PC-3 (cell line): ENCODE data around the gene PLA2G4D. TPM values are rescaled to one million over a fixed set of nuclear protein-coding genes. Genes with fewer than 3 reads are reported as not detected.

Experiments used
- ATAC-seq: fragments of 200-7000 bp; cut with Tn5 transposase; 2 replicates; pipeline ENCODE4 v1.9.1; 2020; ENCODE audit warnings: mild to moderate bottlenecking, moderate library complexity
- BruUV-seq: library from RNA; stranded (reverse); fragments of 400-500 nt; replicated peaks from 2 replicates; lab custom pipeline; 2021; lab: Mats Ljungman, UMichigan
- CTCF ChIA-PET: fragments of 300-600 bp; sonication (Branson Sonifier 250); formaldehyde crosslinking; loops from one replicate; lab custom pipeline; 2022; ENCODE audit warnings: antibody characterized with exemption; lab: Charles Lee
- POLR2A ChIA-PET: fragments of 300-600 bp; sonication (Branson Sonifier 250); formaldehyde crosslinking; loops from one replicate; lab custom pipeline; 2022; ENCODE audit warnings: antibody characterized with exemption; ENCODE audit not compliant: unreplicated experiment; lab: Charles Lee
- DNase-seq: peaks from one replicate; pipeline ENCODE4 v3.0.0-alpha.2; 2015
- H2AFZ ChIP-seq: fragments of 300-600 bp; sonication (generic); 2 replicates; pipeline ENCODE4 v1.6.0; 2016; ENCODE audit warnings: antibody characterized with exemption, low read length
- H3F3A ChIP-seq: fragments of 300-600 bp; sonication (generic); one replicate; pipeline ENCODE4 v1.6.0; 2017; ENCODE audit warnings: antibody characterized with exemption, low read length, control low read depth, mild to moderate bottlenecking; ENCODE audit not compliant: unreplicated experiment
- H3K27ac ChIP-seq: fragments of 300-600 bp; sonication (generic); 2 replicates; pipeline ENCODE4 v1.5.1; 2016; ENCODE audit warnings: mild to moderate bottlenecking, low read length
- H3K27me3 ChIP-seq: fragments of 300-600 bp; sonication (generic); 2 replicates; pipeline ENCODE4 v1.6.1; 2016; ENCODE audit warnings: low read length, mixed read lengths
- H3K36me3 ChIP-seq: fragments of 300-600 bp; sonication (generic); 2 replicates; pipeline ENCODE4 v1.6.1; 2016; ENCODE audit warnings: low read depth, mixed run types, low read length, mixed read lengths
- H3K4me1 ChIP-seq: fragments of 300-600 bp; sonication (generic); 2 replicates; pipeline ENCODE4 v1.5.1; 2016; ENCODE audit warnings: low read length; ENCODE audit not compliant: insufficient read depth
- H3K4me2 ChIP-seq: fragments of 300-600 bp; sonication (generic); 2 replicates; pipeline ENCODE4 v1.6.0; 2016; ENCODE audit warnings: low read length
- H3K4me3 ChIP-seq: fragments of 300-600 bp; sonication (generic); 2 replicates; pipeline ENCODE4 v1.5.1; 2016; ENCODE audit warnings: mild to moderate bottlenecking, low read length, mixed read lengths
- H3K79me2 ChIP-seq: fragments of 300-600 bp; sonication (generic); 2 replicates; pipeline ENCODE4 v1.6.1; 2017; ENCODE audit warnings: low read length, mixed read lengths
- H3K9ac ChIP-seq: fragments of 300-600 bp; sonication (generic); 2 replicates; pipeline ENCODE4 v1.6.0; 2016; ENCODE audit warnings: mild to moderate bottlenecking, low read length
- H3K9me2 ChIP-seq: fragments of 300-600 bp; sonication (generic); replicated peaks from 2 replicates; pipeline ENCODE4 v1.6.1; 2016; ENCODE audit warnings: mixed run types, low read length, mixed read lengths
- H3K9me3 ChIP-seq: fragments of 300-600 bp; sonication (generic); 2 replicates; pipeline ENCODE4 v1.6.1; 2016; ENCODE audit warnings: low read length, mixed read lengths
- H4K20me1 ChIP-seq: fragments of 300-600 bp; sonication (generic); 2 replicates; pipeline ENCODE4 v1.6.1; 2016; ENCODE audit warnings: low read length, mixed read lengths
- CTCF ChIP-seq: fragments of 300-600 bp; sonication (generic); conservative IDR thresholded peaks from 2 replicates; pipeline ENCODE4 v1.5.1; 2017; ENCODE audit warnings: antibody characterized with exemption, low read depth, mild to moderate bottlenecking, low read length
- EZH2 ChIP-seq: fragments of 300-600 bp; sonication (generic); IDR thresholded peaks from one replicate; pipeline ENCODE4 v1.6.1; 2017; ENCODE audit warnings: antibody characterized with exemption, mild to moderate bottlenecking, low read length; ENCODE audit not compliant: unreplicated experiment
- EZH2phosphoT487 ChIP-seq: fragments of 300-600 bp; sonication (generic); IDR thresholded peaks from 2 replicates; pipeline ENCODE4 v1.6.1; 2018; ENCODE audit warnings: mild to moderate bottlenecking, antibody characterized with exemption, low read length, borderline replicate concordance
- intact Hi-C: fragments of 100-400 bp; cut with micrococcal nuclease; formaldehyde crosslinking; loops from 2 replicates; pipeline ENCODE4 v1.9.0; 2023
- total RNA-seq: library from RNA; depleted of rRNA; stranded (reverse); fragments of >200 nt; gene quantifications from 2 replicates; pipeline ENCODE4 v1.2.3, GENCODE V29; 2014

Gene PLA2G4D
- total RNA-seq, 1 experiment from 2014 or later, result 0.55 TPM

DNA sequence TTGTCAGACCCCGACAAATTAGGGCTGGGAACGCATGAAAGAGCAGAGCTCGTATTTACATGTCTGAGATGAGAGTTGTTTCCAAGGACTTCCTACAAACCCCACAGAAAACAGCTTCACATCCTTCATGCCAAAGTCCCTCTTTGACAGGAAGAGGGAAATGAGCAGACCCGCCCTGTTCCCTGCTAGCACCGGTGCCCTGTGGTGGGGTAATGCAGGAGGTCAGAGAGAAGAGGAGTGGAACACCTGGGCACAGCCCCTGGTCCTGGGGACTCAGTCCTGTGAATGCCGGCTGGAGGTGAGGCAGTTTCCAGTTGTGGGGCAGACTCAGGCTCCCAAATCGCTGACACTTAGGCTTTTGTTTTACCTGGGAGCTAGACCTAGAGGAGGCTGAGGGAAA lies 4.0 kb downstream of the PLA2G4D start:
- Histone ChIP-seq H3K4me3 (no peak overlapping the region), H4K20me1 (no peaks in the 10 kb centered on the region), H3F3A (no peaks in the 10 kb centered on the region), H3K79me2 (no peaks in the 10 kb centered on the region), H3K4me2 (no peak overlapping the region), H3K4me1 (peaks cover 29% of the 10 kb centered on the region), H3K9me2 (no peaks in the 10 kb centered on the region), H3K36me3 (no peaks in the 10 kb centered on the region), H3K9ac (no peak overlapping the region), H2AFZ (no peak overlapping the region), H3K27ac (no peak overlapping the region), H3K27me3 (no peaks in the 10 kb centered on the region), H3K9me3 (no peaks in the 10 kb centered on the region)
- POLR2A ChIA-PET, result no interaction called here
- DNase-seq (no peak), ATAC-seq (no peak)
- TF ChIP-seq EZH2 (no peak), CTCF (no peak), EZH2phosphoT487 (no peak)
- intact Hi-C loops, result no loop called here
- CTCF ChIA-PET, result no interaction called here
- BruUV-seq, result no TSS peak

DNA sequence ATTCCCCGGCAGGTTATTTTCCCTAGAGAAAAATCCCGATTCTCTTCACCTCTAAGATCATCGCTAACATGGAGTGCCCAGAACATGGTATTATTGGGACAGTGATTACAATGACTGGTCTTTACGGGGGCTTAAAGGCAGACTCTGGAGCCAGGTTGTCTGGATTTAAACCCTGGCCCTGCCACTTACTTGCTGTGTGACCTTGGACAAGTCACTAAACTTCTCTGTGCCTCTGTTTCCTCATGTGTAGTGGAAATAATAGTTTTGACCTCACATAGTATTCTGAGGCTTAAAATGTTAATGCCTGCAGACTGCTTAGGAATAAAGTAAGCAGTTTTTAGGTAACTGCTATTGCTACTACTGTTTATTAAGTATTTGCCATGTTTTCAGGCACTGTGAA lies 4.4 kb downstream of the PLA2G4D start:
- no TSS peak for BruUV-seq
- ATAC-seq, result no peak
- no peaks in the 10 kb centered on the region for H3K9me3 ChIP-seq
- peaks cover 33% of the 10 kb centered on the region for H3K4me1 ChIP-seq
- no peaks in the 10 kb centered on the region for H3K36me3 ChIP-seq
- ChIA-PET CTCF (no interaction called here), POLR2A (no interaction called here)
- no peak overlapping the region for H3K4me2 ChIP-seq
- no peak overlapping the region for H3K4me3 ChIP-seq
- TF ChIP-seq EZH2 (no peak), CTCF (no peak), EZH2phosphoT487 (no peak)
- intact Hi-C loops, result no loop called here
- H3F3A ChIP-seq, result no peaks in the 10 kb centered on the region
- no peak overlapping the region for H2AFZ ChIP-seq
- DNase-seq, result no peak
- no peaks in the 10 kb centered on the region for H3K79me2 ChIP-seq
- no peaks in the 10 kb centered on the region for H3K27me3 ChIP-seq
- H3K9me2 ChIP-seq, result no peaks in the 10 kb centered on the region
- H4K20me1 ChIP-seq, result no peaks in the 10 kb centered on the region
- H3K27ac ChIP-seq, result no peak overlapping the region
- H3K9ac ChIP-seq, result no peak overlapping the region

GRCh38 chr15:42088801-42089640 lies 5.3 kb downstream of the PLA2G4D start:
- intact Hi-C loops, result no loop called here

More at GRCh38 chr15:42088801-42089640, 5.3 kb downstream of the PLA2G4D start:
- H3K27me3 ChIP-seq, result no peaks in the 10 kb centered on the region
- no peak for TF ChIP-seq EZH2
- no peak for TF ChIP-seq CTCF
- TF ChIP-seq EZH2phosphoT487, result no peak
- no peaks in the 10 kb centered on the region for H3K9me3 ChIP-seq
- no peaks in the 10 kb centered on the region for H3K36me3 ChIP-seq
- no peak overlapping the region for H3K9ac ChIP-seq
- H3K4me2 ChIP-seq, result no peak overlapping the region
- ChIA-PET CTCF (interaction anchor here (0.6 kb wide), 1 partner anchor 424 kb away, joined by 3 read pairs; no protein-coding TSS in a partner anchor), POLR2A (no interaction called here)
- H4K20me1 ChIP-seq, result no peaks in the 10 kb centered on the region
- H3K9me2 ChIP-seq, result no peaks in the 10 kb centered on the region
- no TSS peak for BruUV-seq
- DNase-seq, result peak; percentile 23
- no peak overlapping the region for H3K4me3 ChIP-seq
- H3K79me2 ChIP-seq, result no peaks in the 10 kb centered on the region
- H3K27ac ChIP-seq, result no peak overlapping the region
- no peak overlapping the region for H2AFZ ChIP-seq
- no peak for ATAC-seq
- no peaks in the 10 kb centered on the region for H3F3A ChIP-seq
- peaks cover 40% of the 10 kb centered on the region for H3K4me1 ChIP-seq
